ENCODE measurements around the gene CNDP2. TPM values are rescaled to one million over a fixed set of nuclear protein-coding genes. Genes with fewer than 3 reads are reported as not detected.

CNDP2 gene
- polyA plus RNA-seq, 2 of the 4 experiments (the other 2 are of a cell fraction) = 93.7 to 106 TPM

GRCh38 chr18:74497324-74497676 is 1.1 kb downstream of the CNDP2 start (continued):
- TF ChIP-seq CTCF (IDR thresholded peaks at IDR 0.05) = no peak
- TF ChIP-seq KDM1A (IDR thresholded peaks at IDR 0.05; ENCODE audit: low read depth) = no peak
- no peak for TF ChIP-seq RARB (CRISPR knock-in tag; IDR thresholded peaks at IDR 0.05)
- no peak for TF ChIP-seq PHF8 (IDR thresholded peaks at IDR 0.05; ENCODE audit: borderline replicate concordance, low read depth)
- TF ChIP-seq POLR2A (IDR thresholded peaks at IDR 0.05; ENCODE audit: low read length) = no peak
- no peak for TF ChIP-seq CBX8 (IDR thresholded peaks at IDR 0.05)

GRCh38 chr18:74497778-74498177 is 1.6 kb downstream of the CNDP2 start:
- no peak overlapping the region for H3K4me3 ChIP-seq
- TF ChIP-seq NR3C1 (IDR thresholded peaks at IDR 0.05) (no peak), HOXB13 (CRISPR knock-in tag; IDR thresholded peaks at IDR 0.05; ENCODE audit: low read depth) (no peak), RAD21 (conservative IDR thresholded peaks at IDR 0.05 in 1 of 2, IDR thresholded peaks at IDR 0.05 in 1 of 2) (no peak), PHF8 (IDR thresholded peaks at IDR 0.05; ENCODE audit: borderline replicate concordance, low read depth) (no peak)
- H3K4me2 ChIP-seq = peak overlapping the region; percentile 88; the same call in 2 of the 3 replicates
- H3K9me3 ChIP-seq = no peaks in the 10 kb centered on the region
- no peak overlapping the region for H3K27ac ChIP-seq
- CTCF ChIA-PET = no interaction called here
- DNase-seq (ENCODE audit: low read depth in 1 of 2, low spot score in 1 of 2) (no peak), FAIRE-seq (no peak), ATAC-seq (no peak)
- H3K4me1 ChIP-seq = peaks cover 6% of the 10 kb centered on the region; the same call in 1 of the 3 replicates
- POLR2A ChIA-PET = no interaction called here
- 84% methylated on average over 3 of the region's 3 CpGs for WGBS (ENCODE audit: missing lambda C conversion rate)

- ATAC-seq (no peak), FAIRE-seq (no peak), DNase-seq (ENCODE audit: low read depth in 1 of 2, low spot score in 1 of 2) (no peak)
- H3K4me3 ChIP-seq = no peak overlapping the region
- H3K4me2 ChIP-seq = no peak overlapping the region
- CTCF ChIA-PET = no interaction called here
- TF ChIP-seq, protein P1, sequence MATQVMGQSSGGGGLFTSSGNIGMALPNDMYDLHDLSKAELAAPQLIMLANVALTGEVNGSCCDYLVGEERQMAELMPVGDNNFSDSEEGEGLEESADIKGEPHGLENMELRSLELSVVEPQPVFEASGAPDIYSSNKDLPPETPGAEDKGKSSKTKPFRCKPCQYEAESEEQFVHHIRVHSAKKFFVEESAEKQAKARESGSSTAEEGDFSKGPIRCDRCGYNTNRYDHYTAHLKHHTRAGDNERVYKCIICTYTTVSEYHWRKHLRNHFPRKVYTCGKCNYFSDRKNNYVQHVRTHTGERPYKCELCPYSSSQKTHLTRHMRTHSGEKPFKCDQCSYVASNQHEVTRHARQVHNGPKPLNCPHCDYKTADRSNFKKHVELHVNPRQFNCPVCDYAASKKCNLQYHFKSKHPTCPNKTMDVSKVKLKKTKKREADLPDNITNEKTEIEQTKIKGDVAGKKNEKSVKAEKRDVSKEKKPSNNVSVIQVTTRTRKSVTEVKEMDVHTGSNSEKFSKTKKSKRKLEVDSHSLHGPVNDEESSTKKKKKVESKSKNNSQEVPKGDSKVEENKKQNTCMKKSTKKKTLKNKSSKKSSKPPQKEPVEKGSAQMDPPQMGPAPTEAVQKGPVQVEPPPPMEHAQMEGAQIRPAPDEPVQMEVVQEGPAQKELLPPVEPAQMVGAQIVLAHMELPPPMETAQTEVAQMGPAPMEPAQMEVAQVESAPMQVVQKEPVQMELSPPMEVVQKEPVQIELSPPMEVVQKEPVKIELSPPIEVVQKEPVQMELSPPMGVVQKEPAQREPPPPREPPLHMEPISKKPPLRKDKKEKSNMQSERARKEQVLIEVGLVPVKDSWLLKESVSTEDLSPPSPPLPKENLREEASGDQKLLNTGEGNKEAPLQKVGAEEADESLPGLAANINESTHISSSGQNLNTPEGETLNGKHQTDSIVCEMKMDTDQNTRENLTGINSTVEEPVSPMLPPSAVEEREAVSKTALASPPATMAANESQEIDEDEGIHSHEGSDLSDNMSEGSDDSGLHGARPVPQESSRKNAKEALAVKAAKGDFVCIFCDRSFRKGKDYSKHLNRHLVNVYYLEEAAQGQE (IDR thresholded peaks at IDR 0.05) = no peak
- TF ChIP-seq FOSB (CRISPR knock-in tag; IDR thresholded peaks at IDR 0.05) (no peak), TP53 (CRISPR knock-in tag; IDR thresholded peaks at IDR 0.05) (no peak), HOXB13 (CRISPR knock-in tag; IDR thresholded peaks at IDR 0.05; ENCODE audit: low read depth) (no peak), FOSL2 (IDR thresholded peaks at IDR 0.05) (no peak), FOSL2 (CRISPR knock-in tag; IDR thresholded peaks at IDR 0.05) (no peak), CEBPB (IDR thresholded peaks at IDR 0.05) (no peak), RFX5 (IDR thresholded peaks at IDR 0.05) (no peak), KDM5A (IDR thresholded peaks at IDR 0.05) (no peak), MAFK (IDR thresholded peaks at IDR 0.05; ENCODE audit: partially characterized antibody) (no peak), RARB (CRISPR knock-in tag; IDR thresholded peaks at IDR 0.05) (no peak), MAZ (IDR thresholded peaks at IDR 0.05; ENCODE audit: borderline replicate concordance, low read depth, low read length) (no peak), SREBF2 (IDR thresholded peaks at IDR 0.05) (no peak), HOXB5 (CRISPR knock-in tag; IDR thresholded peaks at IDR 0.05) (no peak), CHD4 (IDR thresholded peaks at IDR 0.05; ENCODE audit: borderline replicate concordance) (no peak), RAD21 (conservative IDR thresholded peaks at IDR 0.05 in 1 of 2, IDR thresholded peaks at IDR 0.05 in 1 of 2) (no peak), TFCP2L1 (CRISPR knock-in tag; IDR thresholded peaks at IDR 0.05) (no peak)
- TF ChIP-seq, protein P2, sequence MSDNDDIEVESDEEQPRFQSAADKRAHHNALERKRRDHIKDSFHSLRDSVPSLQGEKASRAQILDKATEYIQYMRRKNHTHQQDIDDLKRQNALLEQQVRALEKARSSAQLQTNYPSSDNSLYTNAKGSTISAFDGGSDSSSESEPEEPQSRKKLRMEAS (IDR thresholded peaks at IDR 0.05) = no peak
- POLR2A ChIA-PET = no interaction called here
- WGBS (ENCODE audit: missing lambda C conversion rate) = 91% methylated on average over 14 of the region's 14 CpGs
- no peak overlapping the region for H3K27ac ChIP-seq
- H3K9me3 ChIP-seq = no peaks in the 10 kb centered on the region
- H3K4me1 ChIP-seq = peaks cover 6% of the 10 kb centered on the region; the same call in 1 of the 3 replicates
Observed at GRCh38 chr18:74498712-74499627, 2.8 kb downstream of the CNDP2 start.

Data from A549 (cell line).